ENCODE results near the gene CCT6B. TPM values are rescaled to one million over a fixed set of nuclear protein-coding genes. Genes with fewer than 3 reads are reported as not detected.

Gene CCT6B
- total and polyA plus RNA-seq, 9 of the 15 experiments (the other 6 are each of a cell fraction or from before 2014, with no cell fraction given): 0.25 to 0.91 (median 0.58) TPM

- TF ChIP-seq NFXL1 (CRISPR knock-in tag; IDR thresholded peaks at IDR 0.05) (no peak), SIN3B (IDR thresholded peaks at IDR 0.05; ENCODE audit: low read depth) (no peak), ATF1 (CRISPR knock-in tag; IDR thresholded peaks at IDR 0.05) (no peak), ATF1 (tag; IDR thresholded peaks at IDR 0.05) (peak; percentile 18; the same call in 1 of the 2 replicates), ZBTB40 (IDR thresholded peaks at IDR 0.05) (no peak), ZBTB40 (CRISPR knock-in tag; IDR thresholded peaks at IDR 0.05) (no peak), ZNF384 (IDR thresholded peaks at IDR 0.05; ENCODE audit: low read depth, low read length) (peak; percentile 73), ZNF785 (CRISPR knock-in tag; IDR thresholded peaks at IDR 0.05) (no peak), GABPB1 (CRISPR knock-in tag; IDR thresholded peaks at IDR 0.05) (no peak), ARNT (IDR thresholded peaks at IDR 0.05) (no peak), ETV6 (IDR thresholded peaks at IDR 0.05; ENCODE audit: borderline replicate concordance in 1 of 2, low read depth in 2 of 2, low read length in 1 of 2) (no peak), ETV6 (CRISPR knock-in tag; IDR thresholded peaks at IDR 0.05; ENCODE audit: borderline replicate concordance) (no peak), SPI1 (IDR thresholded peaks at IDR 0.05; ENCODE audit: borderline replicate concordance, low read depth, low read length) (no peak), EZH2 (IDR thresholded peaks at IDR 0.05; ENCODE audit: borderline replicate concordance, low read depth, low read length) (no peak)
- TF ChIP-seq, protein P1, sequence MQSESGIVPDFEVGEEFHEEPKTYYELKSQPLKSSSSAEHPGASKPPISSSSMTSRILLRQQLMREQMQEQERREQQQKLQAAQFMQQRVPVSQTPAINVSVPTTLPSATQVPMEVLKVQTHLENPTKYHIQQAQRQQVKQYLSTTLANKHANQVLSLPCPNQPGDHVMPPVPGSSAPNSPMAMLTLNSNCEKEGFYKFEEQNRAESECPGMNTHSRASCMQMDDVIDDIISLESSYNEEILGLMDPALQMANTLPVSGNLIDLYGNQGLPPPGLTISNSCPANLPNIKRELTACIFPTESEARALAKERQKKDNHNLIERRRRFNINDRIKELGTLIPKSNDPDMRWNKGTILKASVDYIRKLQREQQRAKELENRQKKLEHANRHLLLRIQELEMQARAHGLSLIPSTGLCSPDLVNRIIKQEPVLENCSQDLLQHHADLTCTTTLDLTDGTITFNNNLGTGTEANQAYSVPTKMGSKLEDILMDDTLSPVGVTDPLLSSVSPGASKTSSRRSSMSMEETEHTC (IDR thresholded peaks at IDR 0.05): no peak
- TF ChIP-seq, protein P2, sequence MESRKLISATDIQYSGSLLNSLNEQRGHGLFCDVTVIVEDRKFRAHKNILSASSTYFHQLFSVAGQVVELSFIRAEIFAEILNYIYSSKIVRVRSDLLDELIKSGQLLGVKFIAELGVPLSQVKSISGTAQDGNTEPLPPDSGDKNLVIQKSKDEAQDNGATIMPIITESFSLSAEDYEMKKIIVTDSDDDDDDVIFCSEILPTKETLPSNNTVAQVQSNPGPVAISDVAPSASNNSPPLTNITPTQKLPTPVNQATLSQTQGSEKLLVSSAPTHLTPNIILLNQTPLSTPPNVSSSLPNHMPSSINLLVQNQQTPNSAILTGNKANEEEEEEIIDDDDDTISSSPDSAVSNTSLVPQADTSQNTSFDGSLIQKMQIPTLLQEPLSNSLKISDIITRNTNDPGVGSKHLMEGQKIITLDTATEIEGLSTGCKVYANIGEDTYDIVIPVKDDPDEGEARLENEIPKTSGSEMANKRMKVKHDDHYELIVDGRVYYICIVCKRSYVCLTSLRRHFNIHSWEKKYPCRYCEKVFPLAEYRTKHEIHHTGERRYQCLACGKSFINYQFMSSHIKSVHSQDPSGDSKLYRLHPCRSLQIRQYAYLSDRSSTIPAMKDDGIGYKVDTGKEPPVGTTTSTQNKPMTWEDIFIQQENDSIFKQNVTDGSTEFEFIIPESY (CRISPR knock-in tag; IDR thresholded peaks at IDR 0.05): no peak
Measured at GRCh38 chr17:34884597-34884996, 76.7 kb downstream of the CCT6B start (continued).
